Endodermal cell (in vitro differentiated cells): ENCODE results near the gene PRRC2A. TPM values are rescaled to one million over a fixed set of nuclear protein-coding genes. Genes with fewer than 3 reads are reported as not detected.

Source experiments
- DNase-seq: peaks from one replicate; pipeline ENCODE4 v3.0.0-alpha.2; 2017
- H3K27ac ChIP-seq: 2 replicates; pipeline ENCODE4 v1.5.1; 2013; ENCODE audit warnings: mild to moderate bottlenecking, low read depth, low read length, moderate library complexity
- H3K27me3 ChIP-seq: 2 replicates; pipeline ENCODE4 v1.6.1; 2013; ENCODE audit warnings: mild to moderate bottlenecking, low read length, moderate library complexity; ENCODE audit not compliant: insufficient read depth, control insufficient read depth, poor library complexity, severe bottlenecking
- H3K36me3 ChIP-seq: 2 replicates; pipeline ENCODE4 v1.7.0; 2013; ENCODE audit warnings: mild to moderate bottlenecking, low read length, moderate library complexity; ENCODE audit not compliant: control insufficient read depth, insufficient read depth
- H3K4me1 ChIP-seq: one replicate; pipeline ENCODE4 v1.7.0; 2013; ENCODE audit warnings: low read length; ENCODE audit not compliant: control insufficient read depth, insufficient read depth
- H3K4me3 ChIP-seq: 2 replicates; pipeline ENCODE4 v1.5.1; 2013; ENCODE audit warnings: mild to moderate bottlenecking, low read length, moderate library complexity
- H3K9ac ChIP-seq: 2 replicates; pipeline ENCODE4 v1.6.1; 2013; ENCODE audit warnings: mild to moderate bottlenecking, low read length, moderate library complexity; ENCODE audit not compliant: poor library complexity, severe bottlenecking; ENCODE audit errors: extremely low read depth
- H3K9me3 ChIP-seq: 2 replicates; pipeline ENCODE4 v1.6.1; 2013; ENCODE audit warnings: mild to moderate bottlenecking, low read length, moderate library complexity; ENCODE audit not compliant: control insufficient read depth
- H3K27ac Mint-ChIP-seq: 2 replicates; pipeline ENCODE4 v1.8.0; 2020; ENCODE audit warnings: mixed read lengths
- H3K27me3 Mint-ChIP-seq: 2 replicates; pipeline ENCODE4 v1.8.0; 2021; ENCODE audit warnings: mild to moderate bottlenecking, mixed read lengths; ENCODE audit not compliant: insufficient read depth
- H3K36me3 Mint-ChIP-seq: 2 replicates; pipeline ENCODE4 v1.8.0; 2020; ENCODE audit warnings: low read depth, mixed read lengths
- H3K4me1 Mint-ChIP-seq: 2 replicates; pipeline ENCODE4 v1.8.0; 2020; ENCODE audit warnings: mixed read lengths
- H3K4me3 Mint-ChIP-seq: 2 replicates; pipeline ENCODE4 v1.8.0; 2020; ENCODE audit warnings: mild to moderate bottlenecking, moderate library complexity, mixed read lengths
- H3K9me3 Mint-ChIP-seq: 2 replicates; pipeline ENCODE4 v1.8.0; 2020; ENCODE audit warnings: mild to moderate bottlenecking, mixed read lengths
- whole genome bisulfite sequencing, 2 experiments: methylation state at CpG; one replicate each; pipeline versions ENCODE4 v1.1.5 to v1.1.7; 2013; ENCODE audit warnings: missing lambda C conversion rate in 2 of 2, mixed read lengths in 1 of 2; ENCODE audit not compliant: insufficient coverage in 1 of 2, insufficient read length in 1 of 2; 5-methylcytosine and 5-hydroxymethylcytosine counted together
- total RNA-seq, 2 donors: library from RNA; stranded (reverse); fragmentation: NEBNext Ultra II Directional in 1 of 2; extraction: Animal tissue kit (Norgen Biotek cat#: 25700) in 1 of 2; gene quantifications; 2 replicates in 1 of 2; 3 replicates in 1 of 2; pipeline ENCODE4 v1.2.1, GENCODE V29; 2021
- TF ChIP-seq, protein P1 (sequence below): fragments of 200-600 bp; sonication (generic); conservative IDR thresholded peaks from 2 replicates; pipeline ENCODE4 v1.5.0; 2021; ENCODE audit warnings: antibody characterized with exemption, mild to moderate bottlenecking

Gene PRRC2A
- total RNA-seq, 2 donors from 2014 or later = 329 to 330 TPM

DNA sequence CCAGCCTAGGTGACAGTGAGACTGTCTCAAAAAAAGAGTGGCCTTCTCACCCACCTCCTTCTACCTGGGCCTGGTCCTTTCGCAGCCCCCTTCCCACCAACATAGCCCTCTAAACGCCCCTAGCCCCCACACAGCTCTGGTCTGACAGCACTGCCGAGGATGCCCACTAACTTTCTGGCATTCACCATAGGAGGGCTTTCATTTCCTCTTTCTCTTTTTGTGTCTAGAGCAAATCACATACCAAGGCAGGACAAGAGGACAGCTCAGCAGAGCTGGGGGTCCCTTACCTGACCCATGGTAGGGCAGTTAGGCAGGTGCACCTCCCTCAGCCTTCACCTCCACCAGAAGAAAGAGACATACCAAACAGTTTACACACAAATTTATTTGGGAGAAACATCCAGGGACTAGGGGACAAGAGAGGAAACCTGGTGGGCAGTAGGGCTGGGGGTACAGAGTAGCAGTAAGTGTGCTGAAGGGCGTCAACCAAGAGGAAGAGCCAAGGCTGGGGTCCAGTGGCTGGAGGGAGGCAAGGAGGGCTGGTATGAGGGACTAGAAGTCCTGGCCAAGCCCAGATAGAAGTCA is 55.9 kb downstream of the PRRC2A start:
- no peak overlapping the region for H3K9ac ChIP-seq
- H3K36me3 ChIP-seq = peaks cover 15% of the 10 kb centered on the region
- TF ChIP-seq, protein P1, sequence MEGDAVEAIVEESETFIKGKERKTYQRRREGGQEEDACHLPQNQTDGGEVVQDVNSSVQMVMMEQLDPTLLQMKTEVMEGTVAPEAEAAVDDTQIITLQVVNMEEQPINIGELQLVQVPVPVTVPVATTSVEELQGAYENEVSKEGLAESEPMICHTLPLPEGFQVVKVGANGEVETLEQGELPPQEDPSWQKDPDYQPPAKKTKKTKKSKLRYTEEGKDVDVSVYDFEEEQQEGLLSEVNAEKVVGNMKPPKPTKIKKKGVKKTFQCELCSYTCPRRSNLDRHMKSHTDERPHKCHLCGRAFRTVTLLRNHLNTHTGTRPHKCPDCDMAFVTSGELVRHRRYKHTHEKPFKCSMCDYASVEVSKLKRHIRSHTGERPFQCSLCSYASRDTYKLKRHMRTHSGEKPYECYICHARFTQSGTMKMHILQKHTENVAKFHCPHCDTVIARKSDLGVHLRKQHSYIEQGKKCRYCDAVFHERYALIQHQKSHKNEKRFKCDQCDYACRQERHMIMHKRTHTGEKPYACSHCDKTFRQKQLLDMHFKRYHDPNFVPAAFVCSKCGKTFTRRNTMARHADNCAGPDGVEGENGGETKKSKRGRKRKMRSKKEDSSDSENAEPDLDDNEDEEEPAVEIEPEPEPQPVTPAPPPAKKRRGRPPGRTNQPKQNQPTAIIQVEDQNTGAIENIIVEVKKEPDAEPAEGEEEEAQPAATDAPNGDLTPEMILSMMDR = no peak
- 86 to 100% methylated on average over 1 to 4 of the region's 4 CpGs for WGBS, 2 experiments
- no peak for DNase-seq
- no peaks in the 10 kb centered on the region for H3K4me1 ChIP-seq
- H3K9me3 ChIP-seq = no peaks in the 10 kb centered on the region
- Mint-ChIP-seq H3K27ac (no peak overlapping the region), H3K27me3 (peaks cover 6% of the 10 kb centered on the region), H3K36me3 (peaks cover 18% of the 10 kb centered on the region), H3K9me3 (no peaks in the 10 kb centered on the region), H3K4me3 (no peak overlapping the region), H3K4me1 (peaks cover 7% of the 10 kb centered on the region)
- H3K4me3 ChIP-seq = no peak overlapping the region
- H3K27ac ChIP-seq = no peak overlapping the region
- H3K27me3 ChIP-seq = peaks cover 1% of the 10 kb centered on the region

DNA sequence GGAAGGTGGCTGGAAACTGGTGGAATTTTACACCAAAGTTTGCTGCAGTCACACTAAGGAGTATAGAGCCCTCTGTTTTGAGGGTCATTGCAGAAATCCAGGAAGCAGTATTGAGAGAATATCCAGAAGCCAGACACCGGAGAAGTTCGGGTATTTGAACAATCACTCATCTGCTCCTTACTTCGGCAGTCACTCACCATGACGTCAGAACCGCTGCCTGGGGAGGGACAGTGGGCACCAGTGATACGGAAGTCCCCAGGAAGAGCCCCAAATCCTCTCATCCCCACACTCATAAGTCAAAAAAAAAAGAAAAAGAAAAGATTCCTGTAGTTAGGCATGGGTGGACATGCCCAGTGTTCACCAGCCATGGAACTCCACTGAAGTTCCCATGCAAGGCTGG is 56.4 kb downstream of the PRRC2A start:
- H3K27ac Mint-ChIP-seq = no peak overlapping the region
- no peak overlapping the region for H3K4me3 Mint-ChIP-seq
- DNase-seq = no peak
- peaks cover 11% of the 10 kb centered on the region for H3K27me3 Mint-ChIP-seq
- 78 to 82% methylated on average over 5 to 6 of the region's 6 CpGs for WGBS, 2 experiments
- H3K36me3 Mint-ChIP-seq = peaks cover 13% of the 10 kb centered on the region
- H3K27ac ChIP-seq = no peak overlapping the region
- no peaks in the 10 kb centered on the region for H3K9me3 ChIP-seq
- H3K4me3 ChIP-seq = no peak overlapping the region
- no peaks in the 10 kb centered on the region for H3K9me3 Mint-ChIP-seq
- peaks cover 6% of the 10 kb centered on the region for H3K27me3 ChIP-seq
- peaks cover 10% of the 10 kb centered on the region for H3K36me3 ChIP-seq
- H3K4me1 Mint-ChIP-seq = peaks cover 10% of the 10 kb centered on the region
- TF ChIP-seq, protein P1 = no peak
- no peaks in the 10 kb centered on the region for H3K4me1 ChIP-seq
- no peak overlapping the region for H3K9ac ChIP-seq

GRCh38 chr6:31677955-31678354 is 57.4 kb downstream of the PRRC2A start:
- Histone ChIP-seq H3K27ac (no peak overlapping the region), H3K27me3 (peaks cover 7% of the 10 kb centered on the region), H3K36me3 (peaks cover 6% of the 10 kb centered on the region), H3K4me3 (no peak overlapping the region), H3K9me3 (no peaks in the 10 kb centered on the region), H3K9ac (no peak overlapping the region), H3K4me1 (no peaks in the 10 kb centered on the region)
- H3K36me3 Mint-ChIP-seq = peaks cover 5% of the 10 kb centered on the region
- H3K4me1 Mint-ChIP-seq = peaks cover 10% of the 10 kb centered on the region
- H3K4me3 Mint-ChIP-seq = no peak overlapping the region
- H3K27me3 Mint-ChIP-seq = peaks cover 17% of the 10 kb centered on the region
- H3K9me3 Mint-ChIP-seq = no peaks in the 10 kb centered on the region
- TF ChIP-seq, protein P1 = no peak
- H3K27ac Mint-ChIP-seq = no peak overlapping the region
- no peak for DNase-seq
- 76 to 84% methylated on average over 8 of the region's 8 CpGs for WGBS, 2 experiments
